Peyer's patch (tissue), 4 donors: ENCODE results near the gene TMC6.

Experiments
- POLR2A ChIP-seq, 2 donors: fragments of 450-650 bp; IDR thresholded peaks; one replicate each; pipeline ENCODE4 v1.5.1; 2017; ENCODE audit warnings: antibody characterized with exemption in 2 of 2, mild to moderate bottlenecking in 2 of 2, moderate library complexity in 2 of 2
- TF ChIP-seq, protein P1 (sequence below), 6 experiments: fragments of 450-650 bp in 4 of 6; fragments of 200-600 bp in 2 of 6; sonication (generic) in 1 of 6; IDR thresholded peaks; one replicate each; pipeline ENCODE4 v1.5.1; 2017 to 2019; ENCODE audit warnings: antibody characterized with exemption in 6 of 6, mild to moderate bottlenecking in 3 of 6, moderate library complexity in 1 of 6

DNA sequence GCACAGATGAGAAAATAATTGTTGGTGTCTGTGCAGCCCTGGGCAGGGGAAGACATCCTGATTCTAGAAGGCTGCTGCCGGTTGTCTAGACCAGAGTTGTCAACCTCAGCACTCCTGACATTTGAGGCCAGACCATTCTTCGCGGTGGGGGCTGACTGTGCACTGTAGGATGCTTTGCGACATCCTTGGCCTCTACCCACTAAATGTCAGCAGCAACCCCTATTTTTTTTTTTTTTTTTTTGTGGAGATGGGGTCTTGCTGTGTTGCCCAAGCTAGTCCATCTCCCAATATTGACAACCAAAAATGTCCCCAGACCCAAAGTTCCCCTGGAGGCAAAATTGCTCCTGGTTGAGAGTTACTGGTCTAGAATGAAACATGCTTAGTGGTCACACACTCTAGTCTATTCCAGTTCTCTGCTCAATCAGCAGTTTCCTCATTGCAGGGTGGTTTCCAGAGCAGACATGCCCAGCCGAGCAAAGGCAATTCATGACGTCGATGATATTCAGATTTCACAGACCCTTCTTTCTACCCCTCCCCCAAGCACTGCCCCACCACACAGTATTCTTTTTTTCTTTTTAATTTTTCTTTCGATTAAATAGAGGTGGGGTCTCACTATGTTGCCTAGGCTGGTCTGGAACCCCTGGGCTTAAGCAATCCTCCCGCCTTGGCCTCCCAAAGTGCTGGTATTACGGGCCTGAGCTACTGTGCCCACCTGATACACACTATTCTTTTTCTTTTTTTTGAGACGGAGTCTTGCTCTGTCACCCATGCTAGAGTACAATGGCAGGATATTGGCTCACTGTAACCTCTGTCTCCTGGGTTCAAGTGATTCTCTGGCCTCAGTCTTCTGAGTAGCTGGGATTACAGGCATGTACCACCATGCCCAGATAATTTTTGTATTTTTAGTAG lies 26.6 kb upstream of the TMC6 start:
- TF ChIP-seq, protein P1, sequence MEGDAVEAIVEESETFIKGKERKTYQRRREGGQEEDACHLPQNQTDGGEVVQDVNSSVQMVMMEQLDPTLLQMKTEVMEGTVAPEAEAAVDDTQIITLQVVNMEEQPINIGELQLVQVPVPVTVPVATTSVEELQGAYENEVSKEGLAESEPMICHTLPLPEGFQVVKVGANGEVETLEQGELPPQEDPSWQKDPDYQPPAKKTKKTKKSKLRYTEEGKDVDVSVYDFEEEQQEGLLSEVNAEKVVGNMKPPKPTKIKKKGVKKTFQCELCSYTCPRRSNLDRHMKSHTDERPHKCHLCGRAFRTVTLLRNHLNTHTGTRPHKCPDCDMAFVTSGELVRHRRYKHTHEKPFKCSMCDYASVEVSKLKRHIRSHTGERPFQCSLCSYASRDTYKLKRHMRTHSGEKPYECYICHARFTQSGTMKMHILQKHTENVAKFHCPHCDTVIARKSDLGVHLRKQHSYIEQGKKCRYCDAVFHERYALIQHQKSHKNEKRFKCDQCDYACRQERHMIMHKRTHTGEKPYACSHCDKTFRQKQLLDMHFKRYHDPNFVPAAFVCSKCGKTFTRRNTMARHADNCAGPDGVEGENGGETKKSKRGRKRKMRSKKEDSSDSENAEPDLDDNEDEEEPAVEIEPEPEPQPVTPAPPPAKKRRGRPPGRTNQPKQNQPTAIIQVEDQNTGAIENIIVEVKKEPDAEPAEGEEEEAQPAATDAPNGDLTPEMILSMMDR (IDR thresholded peaks at IDR 0.05) = no peak
- TF ChIP-seq POLR2A (IDR thresholded peaks at IDR 0.05) = no peak
